ENCODE data around the gene MMP24OS.

- TF ChIP-seq POLR2A (IDR thresholded peaks at IDR 0.05; ENCODE audit: low read length) (no peak), GATA1 (IDR thresholded peaks at IDR 0.05; ENCODE audit: low read depth, low read length) (no peak)
Observed at GRCh38 chr20:35248641-35249475, 29.1 kb downstream of the MMP24OS start.
